Activated T-cell treated with anti-CD3 and anti-CD28 coated beads for 24 hours (primary cell): ENCODE results near the gene FAF1.

ENCODE experiments used
- DNase-seq: peaks from one replicate; pipeline ENCODE4 v3.0.0-alpha.2; 2020; ENCODE audit warnings: low read depth

Gene FAF1

GRCh38 chr1:50633465-50633864 lies 326.6 kb downstream of the FAF1 start:
- no peak for DNase-seq

- no peak for DNase-seq
These were observed 328.9 kb downstream of the FAF1 start for GRCh38 chr1:50631161-50631560.

DNA sequence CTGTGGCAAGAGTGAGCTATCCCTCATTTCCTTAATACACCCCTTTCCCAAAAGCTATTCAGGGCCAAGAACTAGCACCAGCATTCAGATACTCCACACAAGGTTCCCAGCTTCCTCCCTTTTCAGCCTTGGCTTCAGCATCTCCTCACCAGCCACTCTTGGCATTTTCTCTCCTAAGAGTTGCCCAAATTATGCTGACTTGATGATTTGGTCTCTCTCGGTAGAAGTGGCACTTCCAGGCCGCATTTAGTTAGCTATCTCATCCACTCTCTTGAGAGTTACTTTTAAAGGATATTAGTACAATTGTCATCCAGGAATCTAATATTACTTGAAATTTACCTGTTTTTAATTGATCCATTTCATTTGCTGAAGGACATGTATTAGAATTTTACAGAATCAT lies 337.8 kb downstream of the FAF1 start:
- DNase-seq, result no peak

DNA sequence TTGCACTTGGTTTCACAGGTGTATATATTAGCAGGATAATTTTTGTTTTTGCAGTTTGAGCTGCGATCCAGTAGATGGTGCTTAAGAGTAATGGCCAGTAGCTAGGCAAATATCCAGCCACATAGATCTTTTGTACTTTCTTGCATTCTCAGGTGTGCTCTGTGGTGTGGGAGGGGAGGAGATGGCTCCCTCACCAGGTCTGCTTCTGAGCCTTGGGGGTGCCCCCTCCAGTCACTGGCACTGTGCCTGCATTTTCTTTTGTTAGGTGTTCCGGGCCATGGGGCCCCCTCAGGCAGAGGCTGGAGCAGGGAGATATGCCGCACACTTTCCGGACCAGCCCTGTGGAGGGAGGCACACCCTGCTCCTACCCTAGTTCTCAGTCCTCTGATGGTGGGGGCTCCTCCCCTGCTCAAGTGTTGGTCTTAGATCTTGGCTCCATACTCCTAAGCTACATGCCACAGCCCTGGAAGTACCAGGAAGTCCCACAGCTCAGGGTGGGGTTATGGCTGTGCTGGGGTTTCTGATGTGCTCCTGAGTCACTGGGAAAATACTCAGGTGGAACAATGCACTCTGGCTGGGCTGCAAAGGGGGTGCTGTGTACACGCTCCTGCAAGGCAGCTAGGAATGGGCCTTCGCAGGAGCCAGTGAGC lies 339.3 kb downstream of the FAF1 start:
- DNase-seq, result no peak

DNA sequence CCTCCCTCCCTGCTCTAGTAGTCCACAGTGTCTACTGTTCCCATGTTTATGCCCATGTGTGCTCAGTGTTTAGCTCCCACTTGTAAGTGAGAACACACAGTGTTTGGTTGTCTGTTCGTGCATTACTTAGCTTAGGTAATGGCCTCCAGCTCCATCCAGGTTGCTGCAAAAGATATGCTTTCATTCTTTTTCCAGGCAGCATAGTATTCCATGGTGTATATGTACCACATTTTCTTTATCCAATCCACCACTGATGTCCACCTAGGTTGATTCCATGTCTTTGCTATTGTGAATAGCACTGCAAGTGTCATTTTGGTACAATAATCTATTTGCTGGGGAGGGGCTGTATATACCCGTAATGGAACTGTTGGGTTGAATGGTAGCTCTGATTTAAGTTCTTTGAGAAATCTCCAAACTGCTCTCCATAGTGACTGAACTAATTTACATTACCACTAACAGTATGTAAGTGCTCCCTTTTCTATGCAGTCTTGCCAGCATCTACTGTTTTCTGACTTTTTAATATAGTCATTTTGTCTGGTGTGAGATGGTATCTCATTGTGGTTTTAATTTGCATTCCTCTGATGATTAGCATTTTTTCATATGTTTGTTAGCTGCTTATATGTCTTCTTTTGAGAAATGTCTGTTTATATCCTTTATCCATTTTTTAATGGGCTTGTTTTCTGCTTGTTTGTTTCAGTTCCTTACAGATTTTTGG lies 344.9 kb downstream of the FAF1 start:
- DNase-seq, result no peak

GRCh38 chr1:50611675-50612074 lies 348.4 kb downstream of the FAF1 start:
- no peak for DNase-seq

DNA sequence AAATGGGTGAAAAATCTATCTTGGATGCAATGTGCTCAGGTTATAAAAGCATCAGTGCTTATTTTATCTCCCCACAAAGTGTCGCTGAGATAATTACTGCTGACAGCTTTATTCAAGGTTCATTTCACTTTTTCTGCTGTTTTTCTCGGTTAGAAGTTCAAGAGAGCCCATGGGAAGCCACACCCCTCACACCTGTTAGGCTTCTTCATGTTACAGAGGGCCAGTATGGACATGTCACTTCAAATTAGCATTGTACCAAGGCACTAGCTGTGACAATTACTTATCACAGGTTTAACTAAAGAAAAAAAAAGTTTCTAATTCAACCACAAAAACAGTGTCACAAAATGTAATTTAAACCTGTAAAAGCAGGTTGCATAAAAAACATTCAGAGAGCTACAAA lies 349.5 kb downstream of the FAF1 start:
- DNase-seq, result no peak

- DNase-seq, result no peak
These were observed 350.6 kb downstream of the FAF1 start for GRCh38 chr1:50609508-50609907.

DNA sequence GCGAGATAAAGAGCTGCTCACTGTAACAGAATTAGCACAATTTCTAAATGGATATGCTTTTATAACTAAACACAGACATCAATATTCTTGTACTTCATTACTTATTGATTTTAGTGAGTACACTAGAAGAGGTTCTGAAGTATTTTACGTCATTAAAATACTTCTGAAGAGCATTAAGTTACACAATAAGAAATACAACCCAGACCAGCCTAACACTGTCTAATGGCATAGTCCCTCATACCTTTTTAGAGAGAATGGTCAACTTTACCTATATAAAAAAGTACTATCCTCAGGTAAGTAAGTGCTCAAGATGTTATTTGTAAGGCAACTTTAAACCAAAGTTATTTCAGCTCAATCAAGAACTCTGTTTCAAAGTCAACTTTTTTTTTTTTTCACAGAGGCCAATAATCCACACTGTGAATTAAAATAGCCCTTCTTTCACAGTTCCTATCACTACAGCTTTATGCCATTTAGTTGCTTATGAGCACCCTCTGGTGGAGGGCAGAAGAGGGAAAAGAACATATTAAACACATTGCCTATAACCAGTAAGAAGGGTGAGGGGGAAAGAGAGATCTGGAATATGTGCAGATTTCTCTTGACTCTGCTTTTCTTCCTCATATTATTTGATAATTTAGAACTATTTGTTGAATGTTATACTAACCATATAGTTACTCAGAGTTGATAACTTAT lies 354.7 kb downstream of the FAF1 start:
- DNase-seq, result no peak

GRCh38 chr1:50604580-50604979 lies 355.5 kb downstream of the FAF1 start:
- DNase-seq, result no peak

DNA sequence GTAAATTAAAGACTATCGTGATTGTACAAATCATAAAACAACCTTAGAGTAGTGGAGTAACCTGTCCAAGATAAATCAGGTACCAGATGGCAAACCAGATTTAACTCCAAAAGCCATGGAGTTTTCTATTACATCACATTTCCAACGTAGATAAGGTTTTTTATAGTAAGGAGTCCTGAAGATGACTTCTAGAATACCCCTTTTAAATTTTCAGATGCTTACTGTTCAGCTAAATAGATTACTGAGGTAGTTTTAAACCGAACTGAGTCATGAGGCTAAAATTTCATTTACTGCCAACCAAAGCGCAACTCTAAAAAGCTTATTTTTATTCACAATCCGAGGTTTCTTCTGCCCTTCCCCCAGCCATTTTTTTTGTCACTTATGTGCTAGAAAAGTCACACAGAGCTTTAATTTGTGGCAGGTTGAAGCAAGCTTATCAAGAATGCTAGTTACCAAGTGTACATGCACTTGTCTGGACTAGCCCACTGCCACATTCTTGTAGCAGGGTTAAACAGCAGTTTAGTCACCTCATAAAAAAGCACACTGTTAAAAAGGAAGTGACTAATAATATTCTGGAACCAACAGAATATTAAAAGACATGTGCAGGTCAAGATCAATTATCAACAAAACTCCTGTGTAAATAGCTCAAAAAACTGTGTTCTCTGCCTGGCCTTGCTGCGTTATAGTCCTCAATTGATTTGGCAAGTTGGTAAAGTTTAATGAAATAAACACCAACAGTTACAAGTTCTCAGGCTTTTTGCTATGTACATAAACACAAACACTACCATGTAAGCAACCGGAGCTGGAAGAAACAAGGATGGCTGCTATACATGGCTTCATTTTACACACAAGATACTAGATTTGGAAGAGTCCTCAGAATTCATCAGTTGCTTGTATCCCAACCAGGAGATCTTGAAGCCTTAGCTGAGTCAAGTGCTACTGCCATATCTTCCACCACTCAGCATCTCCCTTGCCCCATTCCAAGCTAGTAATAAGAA lies 356.5 kb downstream of the FAF1 start:
- no peak for DNase-seq

DNA sequence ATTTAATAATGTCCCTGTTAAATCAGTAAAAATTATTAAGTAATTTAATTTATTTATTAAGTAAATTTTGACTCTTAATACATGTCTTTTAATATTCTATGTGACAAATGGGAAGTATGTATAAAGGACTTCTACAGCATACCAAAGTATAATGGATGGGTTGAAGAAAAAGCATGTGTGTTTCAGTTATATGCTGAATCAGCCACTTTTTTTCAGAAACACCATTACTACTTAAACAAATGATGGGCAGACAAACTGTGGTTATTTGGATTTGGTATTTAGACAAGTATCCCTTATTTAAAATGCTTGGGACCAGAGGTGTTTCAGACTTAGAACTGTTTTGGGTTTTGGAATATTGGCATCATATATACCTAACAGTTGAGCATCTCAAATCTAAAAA lies 360.5 kb downstream of the FAF1 start:
- DNase-seq, result no peak

DNA sequence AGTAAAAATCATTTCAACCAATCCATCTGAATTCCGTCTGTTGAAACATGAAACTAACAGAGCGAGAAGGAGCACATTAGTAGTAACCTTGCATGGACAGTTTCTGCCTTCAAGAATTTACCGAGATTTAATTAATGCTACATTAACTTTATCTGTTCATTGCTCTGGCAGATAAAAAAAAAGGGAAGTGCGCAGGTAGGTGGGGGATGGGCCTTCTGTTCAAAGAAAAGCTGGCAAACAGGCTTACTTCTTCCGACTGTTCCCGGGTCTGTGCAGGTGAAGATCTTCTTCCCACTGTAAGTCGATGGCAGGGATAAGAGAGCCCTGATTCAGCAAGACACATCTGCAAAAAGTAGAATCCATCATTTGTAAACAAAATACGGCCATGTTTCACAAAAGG lies 364.2 kb downstream of the FAF1 start:
- no peak for DNase-seq

DNA sequence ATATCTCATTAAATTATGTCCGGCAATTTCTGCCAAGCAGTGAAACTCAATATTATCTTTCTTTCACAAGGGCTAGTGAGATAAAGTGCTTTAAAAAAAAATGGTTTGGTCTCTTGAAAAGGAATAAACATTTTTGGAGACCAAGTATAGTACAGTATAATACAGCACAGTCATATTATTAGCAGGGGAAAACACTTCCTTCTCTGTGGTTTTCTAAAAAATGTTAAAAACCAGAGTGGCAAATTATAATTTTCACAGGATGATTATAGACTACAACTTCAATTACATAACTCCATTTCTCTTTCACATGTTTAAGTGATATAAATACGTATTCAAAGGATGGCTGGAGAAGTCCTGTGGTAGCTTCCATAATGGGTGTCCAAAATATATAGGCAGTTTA lies 366.6 kb downstream of the FAF1 start:
- no peak for DNase-seq

DNA sequence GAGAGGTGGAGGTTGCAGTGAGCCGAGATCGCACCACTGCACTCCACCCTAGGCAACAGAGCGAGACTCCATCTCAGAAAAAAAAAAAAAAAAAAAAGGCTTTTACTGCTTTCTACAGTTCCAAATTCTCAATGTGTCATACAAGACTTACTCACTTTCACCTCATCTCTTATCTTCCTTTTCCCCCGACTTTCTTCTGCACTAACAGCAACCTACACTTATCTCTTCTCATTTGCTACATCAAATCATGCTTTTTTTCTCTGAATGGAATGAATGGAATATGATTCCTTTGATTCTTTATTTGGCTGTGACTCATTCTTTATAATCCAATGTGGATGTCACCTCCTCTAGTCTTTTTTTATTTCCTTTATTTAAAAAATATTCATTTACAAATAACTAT lies 368.5 kb downstream of the FAF1 start:
- no peak for DNase-seq

DNA sequence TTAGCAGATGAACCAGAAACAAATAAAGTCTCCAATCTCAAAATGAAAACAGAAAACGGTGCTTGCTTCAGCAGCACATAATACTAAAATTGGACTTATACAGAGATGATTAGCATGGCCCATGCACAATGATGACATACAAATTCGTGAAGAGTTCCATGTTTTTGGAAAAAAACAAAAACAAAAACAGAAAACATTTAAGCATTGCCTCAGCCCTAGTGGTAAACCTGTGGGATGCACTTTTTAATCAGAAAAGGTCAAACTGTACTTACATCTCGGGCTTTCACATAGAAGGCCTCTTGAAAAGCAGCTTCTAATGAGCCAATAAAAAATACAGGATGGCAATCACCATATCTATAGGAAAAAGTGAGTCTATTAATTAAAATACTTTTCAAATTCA lies 377.7 kb downstream of the FAF1 start:
- DNase-seq, result no peak

- DNase-seq, result no peak
These were observed 390.0 kb downstream of the FAF1 start for GRCh38 chr1:50570066-50570468.

DNA sequence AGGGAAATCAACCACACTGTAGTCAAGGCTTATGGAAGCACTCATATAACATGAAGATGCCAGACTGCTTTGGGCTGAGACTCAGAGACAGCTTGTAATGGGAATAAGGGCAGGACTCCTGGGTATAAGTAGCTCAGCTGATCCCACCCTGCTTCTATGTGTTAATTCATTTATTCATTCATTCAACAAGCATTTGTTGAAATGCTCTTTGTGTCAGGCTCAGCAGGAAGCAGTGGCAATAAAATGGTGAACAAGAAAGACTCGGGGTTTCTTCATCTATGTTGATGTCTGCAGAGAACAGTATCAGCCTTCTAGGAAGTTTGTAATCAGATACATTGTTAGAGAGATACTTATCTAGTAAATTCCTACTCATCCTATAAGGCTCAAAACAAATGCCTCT lies 391.3 kb downstream of the FAF1 start:
- DNase-seq, result no peak

GRCh38 chr1:50566405-50566804 lies 393.7 kb downstream of the FAF1 start:
- DNase-seq, result no peak

DNA sequence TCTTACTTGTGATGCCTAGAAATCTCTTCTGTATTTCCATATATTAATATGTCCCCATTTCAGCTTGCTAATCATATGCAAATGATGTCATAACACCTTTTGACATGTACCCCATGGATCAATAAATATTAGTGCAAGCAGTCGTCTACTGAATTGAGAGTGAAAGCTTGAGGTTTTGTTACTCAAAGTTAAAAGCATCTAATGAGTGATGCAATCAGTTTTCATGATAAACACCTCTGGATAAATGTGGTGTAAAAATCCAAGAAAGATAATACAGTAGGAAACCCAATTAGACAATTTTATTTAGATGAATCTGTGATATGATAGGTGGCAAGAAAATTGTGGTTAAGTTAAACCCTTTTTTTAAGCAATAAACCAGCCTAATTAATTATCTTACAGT lies 395.6 kb downstream of the FAF1 start:
- DNase-seq, result no peak

GRCh38 chr1:50562106-50562505 lies 398.0 kb downstream of the FAF1 start:
- no peak for DNase-seq

GRCh38 chr1:50559421-50559820 lies 400.6 kb downstream of the FAF1 start:
- DNase-seq, result no peak
